Upper lobe of right lung (tissue), 1 donor: ENCODE results near the gene HSF2. TPM values are rescaled to one million over a fixed set of nuclear protein-coding genes. Genes with fewer than 3 reads are reported as not detected.

Experiments used
- ATAC-seq: fragments of 200-7000 bp; cut with Tn5 transposase; one replicate; pipeline ENCODE4 v1.9.1; 2020; ENCODE audit warnings: mild to moderate bottlenecking, moderate library complexity
- DNase-seq: peaks from one replicate; pipeline ENCODE4 v3.0.0-alpha.2; 2020
- H3K27ac ChIP-seq: fragments of 200-600 bp; one replicate; pipeline ENCODE4 v1.8.0; 2022
- H3K27me3 ChIP-seq: fragments of 200-600 bp; one replicate; pipeline ENCODE4 v1.8.0; 2022; ENCODE audit warnings: mild to moderate bottlenecking
- H3K36me3 ChIP-seq: fragments of 200-600 bp; one replicate; pipeline ENCODE4 v1.8.0; 2022
- H3K4me1 ChIP-seq: fragments of 200-600 bp; one replicate; pipeline ENCODE4 v1.8.0; 2022
- H3K4me3 ChIP-seq: fragments of 200-600 bp; one replicate; pipeline ENCODE4 v1.8.0; 2022; ENCODE audit warnings: mild to moderate bottlenecking
- H3K9me3 ChIP-seq: fragments of 200-600 bp; one replicate; pipeline ENCODE4 v1.8.0; 2022
- CTCF ChIP-seq: fragments of 200-600 bp; IDR thresholded peaks from one replicate; pipeline ENCODE4 v1.8.0; 2022; ENCODE audit warnings: antibody characterized with exemption
- intact Hi-C: fragments of 100-400 bp; cut with DNase I; formaldehyde crosslinking; loops from one replicate; pipeline ENCODE4 v1.11.0; 2022
- long read RNA-seq: library from polyadenylated mRNA; unstranded; transcript quantifications from one replicate; pipeline ENCODE4 v2.0.0, GENCODE V29; 2021
- total RNA-seq: library from RNA; stranded (reverse); fragmentation: NEBNext Ultra II Directional; extraction: Animal tissue kit (Norgen Biotek cat#: 25700); gene quantifications from one replicate; pipeline ENCODE4 v1.2.1, GENCODE V29; 2021
- donor health status: DM: no; HTN: yes; CAD: no; lungs with severe emphysema.

HSF2 gene
- total RNA-seq, result 7.1 TPM
- long read RNA-seq, transcript HSF2-202 (12 exons, 2,643 nt), result major isoform, 12 of 22 reads
- long read RNA-seq, transcript HSF2-201 (13 exons, 2,549 nt), result minor isoform, 7 of 22 reads
- long read RNA-seq, partial matches to known transcripts, result 1 of 22 reads
- long read RNA-seq, other reads (novel, unspliced or antisense), result 2 of 22 reads

- Histone ChIP-seq H3K4me1 (peaks cover 20% of the 10 kb centered on the region), H3K9me3 (no peaks in the 10 kb centered on the region), H3K27me3 (no peaks in the 10 kb centered on the region), H3K36me3 (no peaks in the 10 kb centered on the region), H3K4me3 (peak within 1 kb of the TSS; percentile 99), H3K27ac (peak within 1 kb of the TSS; percentile 81)
- intact Hi-C loops, result no loop called here
- TF ChIP-seq CTCF, result peak; percentile 42
- ATAC-seq (peak; percentile 100), DNase-seq (peak; percentile 98)
Measured at GRCh38 chr6:122399348-122400120, at the start of gene HSF2. Gene HSF2, plus strand, starts transcription at chr6:122399652. Its CDS starts 86 bp downstream, at chr6:122399738.

- TF ChIP-seq CTCF, result no peak
- no peak for ATAC-seq
- Histone ChIP-seq H3K4me1 (no peaks in the 10 kb centered on the region), H3K27me3 (no peaks in the 10 kb centered on the region), H3K36me3 (no peaks in the 10 kb centered on the region), H3K9me3 (no peaks in the 10 kb centered on the region), H3K4me3 (no peak overlapping the region), H3K27ac (no peak overlapping the region)
- no peak for DNase-seq
- intact Hi-C loops, result no loop called here
Measured at GRCh38 chr6:122352981-122353664, 46.3 kb upstream of the HSF2 start.

- Histone ChIP-seq H3K27ac (no peak overlapping the region), H3K4me3 (no peak overlapping the region), H3K27me3 (no peaks in the 10 kb centered on the region), H3K9me3 (no peaks in the 10 kb centered on the region), H3K36me3 (no peaks in the 10 kb centered on the region), H3K4me1 (no peaks in the 10 kb centered on the region)
- TF ChIP-seq CTCF, result no peak
- ATAC-seq (no peak), DNase-seq (no peak)
- intact Hi-C loops, result no loop called here
Measured at GRCh38 chr6:122360809-122361208, 38.6 kb upstream of the HSF2 start.

- H3K27me3 ChIP-seq, result no peaks in the 10 kb centered on the region
- no peaks in the 10 kb centered on the region for H3K36me3 ChIP-seq
- DNase-seq (no peak), ATAC-seq (no peak)
- H3K9me3 ChIP-seq, result no peaks in the 10 kb centered on the region
- intact Hi-C loops, result no loop called here
- H3K4me1 ChIP-seq, result no peaks in the 10 kb centered on the region
- H3K27ac ChIP-seq, result no peak overlapping the region
- H3K4me3 ChIP-seq, result no peak overlapping the region
- TF ChIP-seq CTCF, result no peak
Measured at GRCh38 chr6:122361314-122361979, 38.0 kb upstream of the HSF2 start.

GRCh38 chr6:122363769-122364483, 35.5 kb upstream of the HSF2 start:
- intact Hi-C loops, result no loop called here
- DNase-seq, result no peak
- H3K9me3 ChIP-seq, result no peaks in the 10 kb centered on the region
- H3K4me3 ChIP-seq, result no peak overlapping the region
- no peaks in the 10 kb centered on the region for H3K27me3 ChIP-seq
- no peak for ATAC-seq
- no peaks in the 10 kb centered on the region for H3K36me3 ChIP-seq
- no peak overlapping the region for H3K27ac ChIP-seq
- no peaks in the 10 kb centered on the region for H3K4me1 ChIP-seq
- TF ChIP-seq CTCF, result no peak
